ENCODE data around the gene TBX21.

TBX21 gene, protein sequence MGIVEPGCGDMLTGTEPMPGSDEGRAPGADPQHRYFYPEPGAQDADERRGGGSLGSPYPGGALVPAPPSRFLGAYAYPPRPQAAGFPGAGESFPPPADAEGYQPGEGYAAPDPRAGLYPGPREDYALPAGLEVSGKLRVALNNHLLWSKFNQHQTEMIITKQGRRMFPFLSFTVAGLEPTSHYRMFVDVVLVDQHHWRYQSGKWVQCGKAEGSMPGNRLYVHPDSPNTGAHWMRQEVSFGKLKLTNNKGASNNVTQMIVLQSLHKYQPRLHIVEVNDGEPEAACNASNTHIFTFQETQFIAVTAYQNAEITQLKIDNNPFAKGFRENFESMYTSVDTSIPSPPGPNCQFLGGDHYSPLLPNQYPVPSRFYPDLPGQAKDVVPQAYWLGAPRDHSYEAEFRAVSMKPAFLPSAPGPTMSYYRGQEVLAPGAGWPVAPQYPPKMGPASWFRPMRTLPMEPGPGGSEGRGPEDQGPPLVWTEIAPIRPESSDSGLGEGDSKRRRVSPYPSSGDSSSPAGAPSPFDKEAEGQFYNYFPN

DNA sequence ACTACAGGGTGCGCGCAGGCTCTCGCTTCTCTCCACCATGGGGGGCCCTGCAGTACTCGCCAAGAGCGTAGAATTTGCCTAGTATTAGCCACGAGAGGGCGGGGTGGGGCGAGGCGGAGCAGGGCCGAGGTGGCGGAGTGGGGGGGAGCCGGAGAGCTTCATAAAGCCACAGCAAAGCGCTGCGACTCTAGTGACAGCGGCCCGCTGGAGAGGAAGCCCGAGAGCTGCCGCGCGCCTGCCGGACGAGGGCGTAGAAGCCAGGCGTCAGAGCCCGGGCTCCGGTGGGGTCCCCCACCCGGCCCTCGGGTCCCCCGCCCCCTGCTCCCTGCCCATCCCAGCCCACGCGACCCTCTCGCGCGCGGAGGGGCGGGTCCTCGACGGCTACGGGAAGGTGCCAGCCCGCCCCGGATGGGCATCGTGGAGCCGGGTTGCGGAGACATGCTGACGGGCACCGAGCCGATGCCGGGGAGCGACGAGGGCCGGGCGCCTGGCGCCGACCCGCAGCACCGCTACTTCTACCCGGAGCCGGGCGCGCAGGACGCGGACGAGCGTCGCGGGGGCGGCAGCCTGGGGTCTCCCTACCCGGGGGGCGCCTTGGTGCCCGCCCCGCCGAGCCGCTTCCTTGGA is at the start of gene TBX21:
Gene TBX21, plus strand, starts transcription at position 190 of the 627 bp plus-strand sequence. Its CDS starts 219 bp downstream, at position 409.
- TF ChIP-seq POLR2A (IDR thresholded peaks at IDR 0.05; ENCODE audit: low read depth, low read length): no peak
- no peak for FAIRE-seq
- no peak for DNase-seq (ENCODE audit: insufficient read length, low spot score)

- FAIRE-seq (no peak), DNase-seq (ENCODE audit: insufficient read length, low spot score) (no peak)
- TF ChIP-seq POLR2A (IDR thresholded peaks at IDR 0.05; ENCODE audit: low read depth, low read length): no peak
Observed at GRCh38 chr17:47684025-47684424, 49.0 kb upstream of the TBX21 start.

- no peak for TF ChIP-seq POLR2A (IDR thresholded peaks at IDR 0.05; ENCODE audit: low read depth, low read length)
- FAIRE-seq (no peak), DNase-seq (ENCODE audit: insufficient read length, low spot score) (no peak)
Observed at GRCh38 chr17:47684535-47685193, 48.4 kb upstream of the TBX21 start.

GRCh38 chr17:47685556-47686275 is 47.3 kb upstream of the TBX21 start:
- FAIRE-seq (peak; percentile 58), DNase-seq (ENCODE audit: insufficient read length, low spot score) (no peak)
- TF ChIP-seq POLR2A (IDR thresholded peaks at IDR 0.05; ENCODE audit: low read depth, low read length): no peak

- FAIRE-seq (peak; percentile 78), DNase-seq (ENCODE audit: insufficient read length, low spot score) (peak; percentile 27)
- no peak for TF ChIP-seq POLR2A (IDR thresholded peaks at IDR 0.05; ENCODE audit: low read depth, low read length)
Observed at GRCh38 chr17:47686276-47686635, 46.8 kb upstream of the TBX21 start.

DNA sequence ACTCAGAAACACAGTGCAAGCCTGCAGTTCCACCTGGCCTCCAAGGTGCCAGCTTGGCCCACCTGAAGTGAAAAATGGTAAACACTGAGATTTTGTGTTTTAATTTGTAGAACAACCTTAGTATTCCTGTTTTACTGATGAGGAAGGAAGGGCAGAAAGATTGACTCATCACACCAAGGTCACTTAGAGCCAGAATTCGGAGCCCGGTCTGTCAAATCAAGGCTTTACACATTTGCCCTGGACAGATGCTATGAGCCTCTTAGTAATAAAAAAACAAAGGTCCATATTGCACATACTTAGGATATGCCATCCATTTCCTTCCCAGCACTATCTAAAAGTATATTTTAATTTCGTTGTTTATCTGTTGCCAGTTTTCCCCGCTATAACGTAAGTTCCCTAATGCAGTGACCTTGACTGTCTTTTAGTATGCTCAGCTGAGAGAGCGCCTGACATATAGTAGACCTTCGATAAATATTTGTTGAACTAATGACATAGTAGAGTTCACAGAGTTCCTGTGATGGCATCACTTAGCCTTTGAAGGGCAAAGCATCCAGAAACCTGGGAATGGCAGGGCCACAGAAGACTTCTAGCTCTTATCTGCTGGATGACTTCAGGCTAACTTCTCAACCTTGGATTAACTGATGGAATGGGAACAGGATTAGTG is 46.2 kb upstream of the TBX21 start:
- no peak for FAIRE-seq
- TF ChIP-seq POLR2A (IDR thresholded peaks at IDR 0.05; ENCODE audit: low read depth, low read length): no peak
- no peak for DNase-seq (ENCODE audit: insufficient read length, low spot score)

DNA sequence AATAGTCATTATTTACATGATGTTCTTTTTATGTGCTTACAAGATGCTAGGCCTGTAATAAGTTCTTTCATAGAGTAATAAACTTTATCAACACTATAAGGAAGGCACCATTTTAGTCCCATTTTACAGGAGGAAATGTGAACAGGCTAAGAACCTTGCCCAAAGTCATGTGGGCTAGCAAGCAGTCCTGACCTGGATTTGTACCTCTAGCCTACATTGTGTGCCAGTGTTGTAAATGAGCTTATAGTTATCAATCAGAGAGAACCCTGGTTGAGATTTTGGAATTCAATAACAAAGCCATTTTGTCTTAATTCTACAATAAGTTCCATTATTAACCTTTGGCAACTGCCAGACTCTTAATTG is 45.7 kb upstream of the TBX21 start:
- DNase-seq (ENCODE audit: insufficient read length, low spot score) (no peak), FAIRE-seq (no peak)

DNA sequence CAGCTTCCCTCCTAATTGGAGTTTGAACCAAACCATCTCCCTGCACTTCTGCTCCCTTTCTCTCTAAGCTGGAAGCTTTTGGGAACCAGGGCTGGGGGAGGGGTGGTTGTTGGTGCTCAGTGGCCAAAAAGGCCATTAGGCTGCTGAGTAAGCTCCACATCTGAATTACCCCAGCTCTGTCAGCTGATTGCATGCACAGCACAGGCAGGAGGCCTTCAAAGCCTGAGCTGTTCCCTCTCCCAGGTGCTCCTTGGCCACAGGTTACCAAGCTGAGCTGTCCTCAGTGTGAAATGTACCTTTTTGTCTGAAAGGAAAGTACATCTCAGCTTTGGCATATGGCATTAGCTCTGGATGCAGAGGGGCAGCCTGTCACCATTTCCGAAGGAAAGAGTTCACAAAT is 45.3 kb upstream of the TBX21 start:
- FAIRE-seq (no peak), DNase-seq (ENCODE audit: insufficient read length, low spot score) (peak; percentile 34)
- no peak for TF ChIP-seq POLR2A (IDR thresholded peaks at IDR 0.05; ENCODE audit: low read depth, low read length)

More for the DNA sequence above, 45.7 kb upstream of the TBX21 start:
- no peak for TF ChIP-seq POLR2A (IDR thresholded peaks at IDR 0.05; ENCODE audit: low read depth, low read length)

- FAIRE-seq (no peak), DNase-seq (ENCODE audit: insufficient read length, low spot score) (peak; percentile 26)
- TF ChIP-seq POLR2A (IDR thresholded peaks at IDR 0.05; ENCODE audit: low read depth, low read length): no peak
Observed at GRCh38 chr17:47690121-47690520, 42.9 kb upstream of the TBX21 start.

- DNase-seq (ENCODE audit: insufficient read length, low spot score) (peak; percentile 4), FAIRE-seq (no peak)
- TF ChIP-seq POLR2A (IDR thresholded peaks at IDR 0.05; ENCODE audit: low read depth, low read length): no peak
Observed at GRCh38 chr17:47692137-47692894, 40.7 kb upstream of the TBX21 start.

DNA sequence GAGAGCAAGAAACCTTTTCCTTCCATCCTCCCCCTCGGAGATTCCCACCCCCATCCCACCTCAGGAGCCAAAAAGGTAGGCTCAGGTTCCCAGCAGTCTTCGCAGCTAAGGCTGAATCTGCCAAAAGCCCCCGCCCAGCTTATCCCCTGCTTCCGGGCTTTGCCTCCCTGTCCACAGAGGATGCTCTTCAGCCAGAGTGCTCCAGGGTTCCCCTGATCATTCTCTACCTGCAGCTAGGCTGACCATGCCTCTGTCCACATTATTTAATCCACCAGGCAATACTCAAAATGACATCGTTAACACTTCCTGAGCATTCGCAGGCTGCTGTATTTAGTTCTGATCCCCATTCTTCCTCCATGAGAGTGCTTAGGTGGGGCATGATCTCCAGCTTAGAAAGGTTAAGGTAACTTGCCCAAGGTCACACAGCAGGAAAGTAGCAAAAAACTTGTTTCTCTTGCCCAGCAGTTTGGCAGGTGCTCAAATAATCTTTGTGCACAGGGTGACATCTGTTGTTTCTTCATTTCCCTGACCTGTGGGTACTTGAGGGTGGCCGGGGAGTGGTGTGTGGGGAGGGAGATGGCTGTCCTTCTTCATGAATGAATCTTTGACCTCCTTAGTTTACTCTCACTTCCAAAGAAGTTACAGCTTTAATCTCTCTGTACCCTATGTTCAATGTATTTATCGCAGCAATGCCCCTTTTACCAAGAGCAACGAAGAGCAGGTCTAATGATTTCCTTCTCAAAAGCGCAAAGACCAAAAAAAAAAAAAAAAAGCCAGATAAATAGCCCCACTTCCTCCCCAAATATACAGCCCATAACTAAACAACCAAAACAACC is 39.9 kb upstream of the TBX21 start:
- DNase-seq (ENCODE audit: insufficient read length, low spot score): peak; percentile 26
- FAIRE-seq: no peak
- TF ChIP-seq POLR2A (IDR thresholded peaks at IDR 0.05; ENCODE audit: low read depth, low read length): no peak

Data from H54 (cell line).